HG03095 (cell line): ENCODE measurements around the gene MAP7.

Experiments
- ATAC-seq: cut with Tn5 transposase; IDR thresholded peaks from one replicate; pipeline ENCODE4 v1.9.1; 2021; ENCODE audit warnings: moderate library complexity; ENCODE audit not compliant: unreplicated experiment

The MAP7 gene

DNA sequence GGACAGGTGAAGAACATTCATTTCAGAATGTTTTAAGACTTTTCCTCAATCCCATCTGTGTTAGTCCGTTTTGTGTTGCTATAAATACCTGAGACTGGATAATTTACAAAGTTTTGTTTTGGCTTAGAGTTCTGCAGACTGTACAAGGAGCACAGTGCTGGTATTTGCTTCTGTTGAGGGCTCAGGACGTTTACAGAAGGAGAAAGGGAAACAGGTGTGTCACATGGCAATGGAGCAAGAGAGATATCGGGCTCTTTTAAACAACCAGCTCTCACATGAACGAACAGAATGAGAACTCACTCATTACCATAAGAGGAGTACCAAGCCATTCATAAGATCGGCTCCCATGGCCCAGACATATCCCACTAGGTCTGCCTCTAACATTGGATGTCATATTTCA is 16.7 kb downstream of the MAP7 start:
- no peak for ATAC-seq

DNA sequence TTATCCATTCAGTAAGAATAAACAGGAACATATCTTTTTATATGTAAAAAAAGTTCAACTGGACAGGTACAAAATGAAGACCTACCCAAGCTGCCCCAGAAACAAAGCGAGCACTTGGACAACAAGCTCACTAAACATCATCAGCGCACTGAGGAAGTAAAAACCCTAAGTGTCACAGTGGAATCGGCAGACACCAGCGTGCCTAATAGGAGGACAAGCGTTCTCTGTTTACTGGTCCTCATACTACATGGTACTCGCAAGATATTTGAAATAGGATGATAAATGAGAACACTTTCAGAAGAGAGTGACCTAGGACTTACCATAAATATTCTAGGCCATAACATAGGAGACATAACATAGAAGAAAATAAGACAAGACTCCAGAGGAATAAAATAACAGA is 18.2 kb downstream of the MAP7 start:
- ATAC-seq: no peak

DNA sequence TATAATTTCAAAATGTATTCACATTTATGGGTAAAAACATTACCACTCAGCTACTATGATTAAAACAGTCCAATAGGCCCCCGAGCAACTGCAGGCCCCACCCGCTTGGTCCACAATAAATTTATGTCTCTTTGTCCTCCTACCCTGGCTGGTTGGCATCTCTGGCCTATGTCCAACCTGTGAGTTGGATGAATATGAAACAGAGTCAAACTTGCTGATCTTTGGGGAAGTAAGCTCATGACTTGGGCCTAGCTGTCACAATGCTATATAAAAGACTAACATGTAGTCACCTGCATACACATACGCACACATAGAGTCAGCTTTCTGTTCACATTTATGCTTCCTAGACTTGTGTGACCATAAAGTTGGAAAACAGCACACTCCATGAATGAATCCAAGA is 20.5 kb downstream of the MAP7 start:
- no peak for ATAC-seq

DNA sequence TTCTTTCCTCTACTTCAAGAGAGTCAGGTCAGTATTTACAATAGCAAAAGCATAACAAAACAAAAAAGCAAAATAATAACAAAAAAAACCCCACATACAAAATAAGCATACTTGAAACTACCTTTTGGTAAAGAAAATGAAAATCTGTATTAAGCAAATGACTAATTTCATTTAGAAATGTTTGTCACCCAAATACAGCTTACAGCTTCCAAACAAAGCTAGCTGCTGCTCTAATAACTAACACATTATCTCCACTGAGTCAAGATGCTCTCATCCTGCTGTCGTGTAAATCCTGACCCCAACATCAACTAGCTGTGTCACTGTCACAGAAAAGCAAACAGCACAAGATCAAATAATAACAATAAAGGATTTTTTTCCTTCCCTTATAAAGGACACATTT is 21.7 kb downstream of the MAP7 start:
- no peak for ATAC-seq

DNA sequence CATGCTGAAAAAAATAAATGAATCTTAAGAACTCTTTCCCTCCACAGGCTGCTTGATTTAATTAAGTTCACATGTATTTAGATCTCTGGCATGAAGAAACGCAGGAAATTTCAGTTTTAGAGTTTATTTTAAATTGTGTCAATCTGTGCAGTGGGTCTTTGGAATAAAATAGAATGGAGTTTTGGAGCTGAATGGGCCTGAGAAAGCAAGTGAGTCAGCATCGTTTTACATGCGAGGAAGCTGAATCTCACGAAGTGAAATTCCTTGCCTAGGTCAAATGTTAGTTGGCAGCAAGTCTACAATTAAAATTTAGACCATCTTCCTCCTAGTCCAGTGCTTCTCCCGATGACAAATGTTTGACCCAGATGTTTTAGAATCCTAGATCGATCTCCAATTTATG is 22.4 kb downstream of the MAP7 start:
- no peak for ATAC-seq

DNA sequence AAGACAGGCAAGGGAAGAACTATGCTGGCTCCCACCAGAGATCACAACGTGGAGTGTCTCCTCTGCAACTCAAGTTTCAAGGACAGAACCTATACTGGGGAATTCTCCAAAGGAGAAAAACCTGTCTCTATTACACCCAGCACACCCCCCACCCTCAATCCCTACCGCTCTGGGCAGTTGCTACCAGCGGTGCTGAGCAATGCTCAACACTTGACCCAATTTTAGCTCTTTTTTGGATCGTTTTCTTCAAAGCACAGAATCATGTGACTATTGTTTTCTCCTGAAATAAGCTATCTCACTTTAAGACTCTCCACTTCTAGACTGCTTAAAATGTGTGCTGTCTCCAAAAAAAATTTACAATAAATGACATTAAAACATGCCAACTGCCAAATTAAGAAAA is 23.3 kb downstream of the MAP7 start:
- no peak for ATAC-seq

DNA sequence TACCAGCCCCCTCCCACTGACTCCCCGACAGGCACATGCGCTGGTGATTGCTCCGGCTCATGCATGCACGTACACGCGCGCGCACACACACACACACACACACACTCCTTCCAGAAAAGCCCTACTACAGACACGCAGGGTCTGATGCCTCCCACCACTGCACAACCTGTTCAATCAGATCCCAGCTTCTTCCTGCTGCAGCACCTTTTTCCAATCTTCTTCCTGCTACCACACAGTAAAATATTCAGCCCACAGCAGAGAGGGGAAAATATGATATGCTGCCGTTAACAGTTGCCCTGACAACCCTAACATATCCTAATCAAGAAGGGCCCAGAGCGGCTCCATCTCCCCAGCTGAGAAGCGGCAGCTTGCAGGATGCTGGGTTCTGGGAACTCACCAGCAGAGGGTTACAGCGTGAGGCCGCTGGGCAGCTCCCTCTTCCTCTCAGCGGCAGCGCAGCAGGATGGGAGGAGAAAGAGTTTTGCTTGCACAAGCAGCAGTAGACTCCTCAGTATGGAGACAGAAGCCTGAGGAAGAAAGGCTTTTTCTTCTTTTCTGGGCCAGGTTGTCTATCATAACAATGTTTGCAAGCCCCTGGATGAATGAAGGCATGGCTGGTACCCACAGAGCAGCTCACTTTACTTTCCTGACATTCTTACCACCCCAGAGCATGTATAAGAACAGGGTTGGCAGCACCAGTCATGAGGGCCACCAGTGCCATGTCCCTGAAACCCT is 23.9 kb downstream of the MAP7 start:
- ATAC-seq: no peak

DNA sequence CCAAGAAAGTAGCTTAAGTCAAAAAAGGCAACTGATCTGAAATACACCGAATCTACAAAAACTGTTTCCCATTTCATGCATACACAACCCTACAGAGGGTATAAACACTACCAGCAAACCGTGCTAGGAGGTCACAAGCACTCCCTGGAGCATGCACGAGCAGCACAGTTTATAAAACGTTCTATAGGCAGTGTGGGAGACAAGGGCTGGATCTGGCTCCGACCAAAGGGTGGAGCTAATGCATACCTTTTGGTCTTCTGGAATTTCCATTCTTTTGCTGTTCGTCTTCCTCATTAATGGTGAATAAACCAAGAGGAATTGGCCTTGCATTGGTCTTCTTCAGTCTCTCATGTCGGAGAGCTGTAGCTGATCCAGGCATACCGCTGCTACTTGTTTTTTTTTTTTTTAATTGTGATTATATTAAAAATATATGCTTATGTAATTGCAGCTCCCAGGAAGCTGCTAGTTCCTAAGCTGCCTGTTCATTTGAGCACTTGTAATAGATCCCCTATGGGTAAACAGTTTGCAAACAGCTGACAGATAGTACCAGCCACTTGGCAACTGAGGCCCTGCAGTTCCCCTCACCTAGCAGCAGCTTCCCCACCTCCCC is 24.5 kb downstream of the MAP7 start:
- no peak for ATAC-seq

DNA sequence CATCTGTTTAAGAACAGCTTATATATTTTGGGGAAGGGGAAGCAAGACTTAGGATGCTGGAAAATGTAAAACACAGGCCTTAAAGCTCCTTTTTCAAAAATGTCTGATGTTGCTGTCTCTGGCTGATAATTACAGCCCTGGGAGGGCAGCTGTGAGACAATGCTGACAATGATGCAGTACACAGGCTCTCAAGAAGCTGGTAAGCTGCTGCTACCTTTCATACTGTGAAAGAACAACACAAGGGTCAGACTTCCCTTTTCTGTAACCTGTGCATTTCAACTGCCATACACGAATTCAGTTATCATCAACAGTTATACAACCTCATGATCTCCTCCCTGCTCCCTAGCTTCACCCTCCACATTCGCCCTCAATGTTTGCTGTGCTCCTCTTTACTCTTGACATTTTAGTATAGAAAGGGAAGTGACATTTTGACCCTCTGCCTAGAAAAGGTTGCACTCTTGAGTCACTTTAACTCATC is 25.2 kb downstream of the MAP7 start:
- no peak for ATAC-seq

DNA sequence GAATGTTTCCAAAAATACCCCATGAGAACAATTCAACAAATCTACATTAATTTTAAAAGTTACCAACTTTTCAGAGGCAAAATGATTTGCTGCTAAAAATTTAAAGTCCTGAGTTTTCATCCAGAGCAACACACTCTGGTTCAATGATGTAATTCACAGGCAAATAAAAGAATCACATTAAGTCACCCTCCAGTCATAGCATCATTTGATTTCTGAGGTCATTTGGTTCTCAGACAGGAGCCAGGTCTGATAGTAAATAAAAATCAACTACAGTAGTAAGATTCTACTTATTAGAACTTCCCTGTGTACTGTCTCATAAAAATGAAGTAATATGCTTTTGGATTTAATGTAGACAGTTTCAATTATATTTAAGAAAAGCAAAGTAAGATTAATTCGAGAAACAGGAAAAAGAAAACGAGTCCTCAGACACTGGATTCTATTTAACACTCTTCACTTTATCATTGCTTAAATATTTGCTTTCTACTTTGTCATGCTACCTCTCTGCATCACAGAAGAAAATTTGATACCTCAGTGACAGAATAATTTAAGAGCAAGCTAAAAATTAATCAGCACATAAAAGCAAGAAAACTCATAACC is 25.8 kb downstream of the MAP7 start:
- no peak for ATAC-seq

DNA sequence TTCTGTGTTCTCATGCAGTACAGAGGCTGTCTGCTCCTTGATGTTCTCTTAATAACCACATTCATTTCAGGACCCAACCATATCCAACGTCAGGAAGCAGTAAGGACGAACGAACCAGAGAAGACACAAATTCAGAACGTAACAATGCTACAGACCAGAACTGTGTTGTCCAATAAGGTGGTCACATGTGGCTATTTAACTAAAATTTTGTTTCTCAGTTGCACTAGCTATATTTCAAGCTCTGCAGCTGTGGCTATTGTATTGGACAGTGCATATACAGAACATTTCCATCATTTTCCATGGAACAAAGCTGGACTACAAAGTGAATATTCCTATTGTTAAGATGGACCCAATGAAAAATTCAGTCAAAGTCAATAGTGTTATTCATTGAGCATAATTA is 27.0 kb downstream of the MAP7 start:
- no peak for ATAC-seq

DNA sequence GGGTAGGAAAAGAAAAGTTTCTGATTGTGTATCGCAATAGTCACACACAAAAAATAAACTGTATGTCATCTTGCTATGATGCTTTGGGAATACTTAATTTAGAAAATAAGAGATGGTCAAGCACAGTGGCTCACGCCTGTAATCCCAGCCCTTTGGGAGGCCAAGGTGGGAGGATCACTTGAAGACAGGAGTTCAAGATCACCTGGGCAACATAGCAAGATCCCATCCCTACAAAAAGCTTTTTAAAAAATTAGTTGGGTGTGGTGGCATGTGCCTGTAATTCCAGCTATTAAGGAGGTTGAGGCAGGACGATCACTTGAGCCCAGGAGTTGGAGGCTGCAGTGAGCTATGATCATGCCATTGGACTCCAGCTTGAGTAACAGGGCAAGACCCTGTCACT is 27.6 kb downstream of the MAP7 start:
- ATAC-seq: no peak

DNA sequence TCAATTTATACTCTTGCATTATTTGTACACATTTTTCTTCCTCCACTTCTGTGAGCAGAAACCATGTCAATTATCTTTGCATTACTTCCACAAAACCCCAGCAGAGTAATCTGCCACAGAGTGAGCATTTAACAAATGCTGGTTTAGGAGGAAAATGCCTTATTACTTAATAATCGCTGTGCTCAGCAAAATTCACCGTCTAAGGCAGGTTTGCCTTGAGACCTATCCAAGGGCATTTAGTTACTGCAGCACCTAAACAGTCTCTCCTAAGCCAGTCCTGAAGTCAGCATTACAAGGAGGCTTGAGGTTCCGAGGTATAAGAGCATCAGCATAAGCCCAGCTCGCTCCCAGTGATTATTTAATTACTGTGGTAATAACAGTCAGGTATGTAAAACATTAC is 28.3 kb downstream of the MAP7 start:
- ATAC-seq: no peak

DNA sequence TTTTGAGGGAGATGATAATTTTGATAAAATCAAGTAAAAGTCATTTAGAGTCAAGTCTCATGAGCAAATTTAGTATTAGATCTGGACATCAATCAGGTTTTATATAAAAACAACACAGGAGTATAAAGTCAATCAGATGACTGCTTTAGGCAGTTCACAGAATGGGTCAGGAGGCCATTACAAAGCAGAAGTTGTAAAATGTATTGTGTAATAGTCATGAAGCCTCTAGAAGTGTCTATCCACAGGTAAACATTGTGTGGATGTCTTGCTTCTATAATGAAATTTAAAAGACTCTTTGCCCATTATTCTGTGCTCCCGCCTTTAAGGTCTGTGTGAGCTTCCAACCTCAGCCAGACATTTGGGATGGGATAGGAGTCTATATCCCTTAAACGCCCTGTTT is 28.8 kb downstream of the MAP7 start:
- ATAC-seq: no peak

DNA sequence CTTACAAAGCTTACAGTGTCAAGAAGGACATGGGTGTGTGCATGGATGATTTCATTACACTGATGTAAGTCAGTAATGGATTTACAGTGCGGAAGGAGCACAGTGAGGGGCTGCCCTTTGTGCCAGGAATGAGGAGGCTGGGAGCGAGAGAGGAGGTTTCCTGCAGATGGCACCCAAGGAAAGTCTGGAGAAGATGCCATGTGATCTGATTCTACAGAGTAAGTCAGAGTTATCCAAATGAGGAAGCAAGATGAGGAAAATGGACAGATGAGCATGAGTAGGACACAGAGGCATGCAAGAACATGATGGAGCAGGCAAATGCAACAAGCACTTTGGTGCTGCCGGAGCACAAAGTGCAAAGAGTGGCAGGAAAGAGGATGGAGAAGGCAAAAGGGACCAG is 29.7 kb downstream of the MAP7 start:
- no peak for ATAC-seq

DNA sequence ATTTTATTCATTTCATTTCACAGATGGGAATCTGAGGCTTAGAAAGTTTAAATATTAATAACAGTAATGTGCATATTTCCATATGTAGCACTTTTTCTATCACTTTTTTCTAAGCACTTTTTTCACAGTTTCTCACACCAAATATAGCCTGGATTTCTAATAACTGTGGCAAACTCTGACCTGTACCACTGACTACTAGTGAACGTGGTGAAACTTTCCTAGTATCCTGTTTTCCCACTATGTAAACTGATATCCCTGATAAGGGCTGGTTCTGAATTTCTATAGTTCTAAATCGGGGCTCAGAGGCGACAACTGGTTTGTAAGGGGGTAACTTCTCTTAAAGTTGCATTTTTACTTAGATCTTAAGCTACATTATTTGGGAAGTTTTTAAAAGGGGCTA is 32.6 kb downstream of the MAP7 start:
- no peak for ATAC-seq

DNA sequence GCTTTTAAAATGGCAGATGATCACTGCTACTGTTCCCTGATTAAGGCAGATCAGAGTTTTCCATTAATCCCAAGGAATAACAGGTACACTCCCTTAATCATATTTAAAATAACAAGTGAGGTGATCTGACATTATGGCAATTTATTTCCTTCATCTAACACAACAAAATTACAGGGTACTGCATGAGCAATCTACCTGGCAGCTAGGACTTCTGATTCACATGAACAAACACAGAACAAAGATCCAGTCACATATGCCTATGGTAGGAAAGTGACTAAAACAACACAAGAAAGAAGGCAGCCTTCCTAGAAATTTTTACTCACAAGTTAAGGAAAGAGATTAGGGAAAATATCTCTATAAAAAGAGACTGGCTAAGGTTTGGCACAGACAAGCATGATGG is 33.2 kb downstream of the MAP7 start:
- ATAC-seq: no peak

DNA sequence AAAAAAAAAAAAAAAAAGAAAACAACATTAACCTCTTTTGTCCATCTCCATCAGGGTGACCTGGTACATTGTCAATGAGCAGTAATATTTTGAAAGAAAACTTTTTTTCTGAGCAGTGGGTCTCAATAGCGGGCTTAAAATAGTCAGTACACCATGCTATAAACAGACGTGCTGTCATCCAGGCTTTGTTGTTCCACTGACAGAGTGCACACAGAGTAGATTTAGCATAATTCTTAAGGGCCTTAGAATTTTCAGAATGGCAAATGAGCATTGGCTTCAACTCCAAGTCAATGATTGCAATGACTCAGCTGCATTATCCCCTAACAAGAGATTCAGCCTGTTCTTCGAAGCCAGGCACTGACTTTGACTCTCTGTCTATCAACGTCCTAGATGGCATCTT is 35.6 kb downstream of the MAP7 start:
- no peak for ATAC-seq

DNA sequence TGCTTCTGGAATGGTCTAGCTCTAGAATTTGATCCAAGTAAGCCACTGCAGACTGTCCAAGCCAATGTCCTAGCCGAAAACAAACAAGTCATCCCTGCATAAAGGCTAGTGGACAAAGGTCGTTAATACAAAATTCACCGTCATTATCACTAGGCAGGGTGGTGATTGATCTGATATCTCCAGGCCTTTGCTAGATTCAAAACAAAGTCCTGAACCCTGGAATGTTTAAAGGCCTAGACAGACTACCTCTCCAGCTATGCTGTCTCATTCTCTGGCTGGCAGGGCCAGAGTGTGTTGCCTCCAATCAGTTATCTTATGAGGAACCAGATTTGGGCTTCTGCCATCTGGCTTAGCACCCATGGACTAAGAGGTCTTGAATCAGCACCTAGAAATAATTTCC is 38.3 kb downstream of the MAP7 start:
- ATAC-seq: no peak

DNA sequence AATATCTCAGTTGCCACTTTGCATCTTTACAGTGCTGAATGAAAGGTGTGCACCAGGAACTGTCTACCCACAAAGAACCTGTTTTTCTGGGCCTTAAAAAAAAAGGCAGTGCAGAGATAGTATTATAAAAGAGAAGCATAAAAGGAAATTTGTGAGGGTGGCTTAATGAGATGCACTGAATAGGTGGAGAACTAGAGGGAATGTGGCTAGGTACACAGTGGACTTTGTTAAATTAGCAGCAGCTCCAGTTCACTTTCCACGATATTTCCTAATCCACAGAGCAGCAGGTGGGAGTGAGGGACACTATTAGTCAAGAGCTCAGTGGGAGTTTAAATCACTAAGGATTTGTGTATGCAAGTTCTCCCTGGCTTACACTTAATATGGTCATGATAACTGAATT is 38.8 kb downstream of the MAP7 start:
- ATAC-seq: no peak

DNA sequence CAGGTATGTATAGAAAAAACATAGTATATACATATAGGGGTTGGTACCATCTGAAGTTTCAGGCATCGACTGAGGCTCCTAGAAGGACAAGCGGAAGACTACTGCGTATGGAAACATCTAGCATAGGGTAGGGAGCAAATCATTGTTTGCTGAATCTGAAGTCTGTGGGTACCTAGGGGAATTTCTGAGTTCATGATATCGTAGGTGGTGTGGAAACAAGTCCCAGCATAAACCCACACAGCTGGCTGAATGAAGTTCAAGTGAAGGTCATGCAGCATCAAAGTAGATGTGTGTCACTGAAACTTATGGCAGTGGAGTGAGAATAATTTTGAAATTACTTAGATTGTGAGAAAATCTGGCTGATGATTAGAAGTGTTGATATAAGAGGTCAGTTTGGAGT is 39.4 kb downstream of the MAP7 start:
- no peak for ATAC-seq

DNA sequence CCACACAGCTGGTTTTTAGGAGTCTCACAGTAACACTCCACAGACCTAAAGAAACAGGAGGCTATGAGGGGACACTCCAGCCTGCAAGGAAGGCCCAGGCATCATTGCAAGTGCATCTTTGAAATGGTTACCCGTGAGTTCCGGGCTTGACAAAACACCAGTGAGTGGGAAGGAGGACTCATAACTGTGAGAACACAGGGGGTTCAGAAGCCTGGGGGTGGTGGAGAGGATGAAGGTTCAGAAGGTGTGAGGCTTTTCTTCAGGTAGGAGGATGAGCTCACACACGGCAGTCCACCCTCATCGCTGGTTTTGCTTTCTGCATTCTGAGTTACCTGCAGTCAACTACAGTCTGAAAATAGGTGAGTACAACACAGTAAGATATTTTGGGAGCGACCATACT is 39.9 kb downstream of the MAP7 start:
- ATAC-seq: no peak
